HepG2 (cell line): Measurements from ENCODE around the gene RBM12. TPM values are rescaled to one million over a fixed set of nuclear protein-coding genes. Genes with fewer than 3 reads are reported as not detected.

Experiments used
- ARNTL ChIP-seq: sonication (generic); formaldehyde crosslinking; IDR thresholded peaks from 2 replicates; pipeline ENCODE4 v1.4.0; 2020; ENCODE audit warnings: mild to moderate bottlenecking, missing genetic modification reagents
- CHD2 ChIP-seq: IDR thresholded peaks from 2 replicates; pipeline ENCODE4 v1.6.1; 2011; ENCODE audit warnings: low read depth, low read length, improper control_type of control experiment
- GTF2F1 ChIP-seq: fragments of 150-350 bp; IDR thresholded peaks from 2 replicates; pipeline ENCODE4 v1.6.1; 2014; ENCODE audit warnings: low read length
- HOXA3 ChIP-seq: sonication (generic); formaldehyde crosslinking; IDR thresholded peaks from 2 replicates; pipeline ENCODE4 v1.5.0; 2020; ENCODE audit warnings: missing genetic modification reagents
- MED13 ChIP-seq: sonication (generic); formaldehyde crosslinking; IDR thresholded peaks from 2 replicates; pipeline ENCODE4 v1.5.0; 2020; ENCODE audit warnings: missing genetic modification reagents
- MEIS1 ChIP-seq: sonication (generic); formaldehyde crosslinking; IDR thresholded peaks from 2 replicates; pipeline ENCODE4 v1.9.0; 2021; ENCODE audit warnings: mild to moderate bottlenecking, missing genetic modification reagents, moderate library complexity, borderline replicate concordance
- NFRKB ChIP-seq: fragments of 450-650 bp; IDR thresholded peaks from 2 replicates; pipeline ENCODE4 v1.6.1; 2017
- RARG ChIP-seq: sonication (generic); formaldehyde crosslinking; IDR thresholded peaks from 2 replicates; pipeline ENCODE4 v1.4.0; 2020; ENCODE audit warnings: low read depth, mild to moderate bottlenecking, missing genetic modification reagents
- RBFOX2 ChIP-seq: fragments of 200-400 bp; formaldehyde crosslinking; IDR thresholded peaks from 2 replicates; pipeline ENCODE4 v1.6.1; 2017; ENCODE audit warnings: low read depth, mild to moderate bottlenecking, low read length
- UBTF ChIP-seq: sonication (generic); formaldehyde crosslinking; IDR thresholded peaks from 2 replicates; pipeline ENCODE4 v1.4.0; 2020; ENCODE audit warnings: mild to moderate bottlenecking, missing genetic modification reagents
- ZFP82 ChIP-seq: sonication (generic); formaldehyde crosslinking; IDR thresholded peaks from 2 replicates; pipeline ENCODE4 v1.5.1; 2020; ENCODE audit warnings: mild to moderate bottlenecking, missing genetic modification reagents, borderline replicate concordance
- ZNF235 ChIP-seq: sonication (generic); formaldehyde crosslinking; IDR thresholded peaks from 2 replicates; pipeline ENCODE4 v1.8.1; 2023; ENCODE audit warnings: mild to moderate bottlenecking, missing genetic modification reagents, borderline replicate concordance
- ZNF350 ChIP-seq: sonication (generic); formaldehyde crosslinking; IDR thresholded peaks from 2 replicates; pipeline ENCODE4 v1.4.0; 2020; ENCODE audit warnings: mild to moderate bottlenecking, low read depth, missing genetic modification reagents, borderline replicate concordance
- ZNF563 ChIP-seq: sonication (generic); formaldehyde crosslinking; IDR thresholded peaks from 2 replicates; pipeline ENCODE4 v1.8.0; 2022; ENCODE audit warnings: mild to moderate bottlenecking, moderate library complexity, missing genetic modification reagents
- ZNF678 ChIP-seq: sonication (generic); formaldehyde crosslinking; IDR thresholded peaks from 2 replicates; pipeline ENCODE4 v1.4.0; 2020; ENCODE audit warnings: mild to moderate bottlenecking, missing genetic modification reagents
- ZNF75D ChIP-seq: sonication (generic); formaldehyde crosslinking; IDR thresholded peaks from 2 replicates; pipeline ENCODE4 v1.8.1; 2023; ENCODE audit warnings: missing genetic modification reagents, mild to moderate bottlenecking, borderline replicate concordance
- polyA plus RNA-seq, 8 experiments: library from polyadenylated mRNA; depleted of rRNA in 3 of 8; stranded (reverse) in 7 of 8; unstranded in 1 of 8; fragments of >200 nt; fragmentation: Illumina TruSeq in 4 of 8; extraction: Trizol in 4 of 8; gene quantifications; 2 replicates each; pipeline versions ENCODE4 v1.2.1 to v1.2.3, GENCODE V29; 2011 to 2016; ENCODE audit warnings: low read depth in 4 of 8, missing spikeins in 1 of 8, mixed read lengths in 1 of 8; ENCODE audit not compliant: insufficient read depth in 1 of 8
- total RNA-seq, 5 experiments: library from RNA; depleted of rRNA; stranded (reverse); fragments of >200 nt; fragmentation: Illumina TruSeq; extraction: Trizol; gene quantifications; 2 replicates each; pipeline ENCODE4 v1.2.3, GENCODE V29; 2016; ENCODE audit warnings: low read depth in 1 of 5
- TF ChIP-seq, protein P1 (sequence below): sonication (generic); formaldehyde crosslinking; IDR thresholded peaks from 2 replicates; pipeline ENCODE4 v1.4.0; 2020; ENCODE audit warnings: missing genetic modification reagents, borderline replicate concordance

Gene RBM12
- total and polyA plus RNA-seq, 2 of the 13 experiments (the other 11 are each of a cell fraction or from before 2014, with no cell fraction given) = 97.9 to 104 TPM

DNA sequence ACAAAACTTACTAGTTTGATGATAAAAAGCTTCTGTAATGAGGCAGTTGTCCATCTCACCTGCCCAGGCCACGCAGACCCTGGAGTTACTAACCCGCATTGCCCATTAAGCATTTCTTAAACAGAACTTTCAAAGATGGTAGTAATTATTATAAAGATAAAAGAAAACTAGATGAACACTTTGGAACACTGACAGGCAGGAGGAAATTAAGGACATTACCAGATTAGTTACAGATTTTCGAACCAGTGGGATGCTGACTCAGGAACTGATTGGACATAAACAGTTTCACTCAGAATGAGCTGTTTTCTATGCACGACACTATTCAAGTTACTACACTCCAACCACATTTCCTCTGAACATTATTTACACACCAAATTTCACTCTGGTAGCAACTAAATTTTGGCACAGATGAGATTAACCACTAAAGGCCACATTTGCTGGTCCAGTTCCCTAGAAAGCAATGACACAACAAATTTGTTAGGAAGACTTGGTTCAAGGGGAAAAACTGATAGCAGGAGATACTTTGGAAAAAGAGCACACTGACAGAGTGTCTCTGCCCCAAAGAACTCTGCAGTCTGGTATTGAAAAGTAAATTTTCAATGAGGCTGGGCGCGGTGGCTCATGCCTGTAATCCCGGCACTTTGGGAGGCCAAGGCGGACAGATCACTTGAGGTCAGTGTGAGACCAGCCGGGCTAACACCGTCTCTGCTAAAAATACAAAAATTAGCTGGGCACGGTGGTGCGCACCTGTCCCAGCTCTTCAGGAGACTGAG is 37.5 kb upstream of the RBM12 start (continued):
- TF ChIP-seq MEIS1 (CRISPR knock-in tag) (no peak), ZNF235 (no peak), UBTF (CRISPR knock-in tag) (no peak), NFRKB (no peak), ZNF350 (CRISPR knock-in tag) (no peak), ZNF75D (CRISPR knock-in tag) (no peak), RARG (CRISPR knock-in tag) (no peak), ZNF563 (CRISPR knock-in tag) (no peak), RBFOX2 (peak; percentile 54; the same call in 1 of the 2 replicates), GTF2F1 (no peak), MED13 (CRISPR knock-in tag) (no peak), HOXA3 (CRISPR knock-in tag) (no peak), ARNTL (no peak), CHD2 (no peak; the same call in 1 of the 2 replicates), ZFP82 (CRISPR knock-in tag) (no peak), ZNF678 (CRISPR knock-in tag) (no peak)
- TF ChIP-seq, protein P1, sequence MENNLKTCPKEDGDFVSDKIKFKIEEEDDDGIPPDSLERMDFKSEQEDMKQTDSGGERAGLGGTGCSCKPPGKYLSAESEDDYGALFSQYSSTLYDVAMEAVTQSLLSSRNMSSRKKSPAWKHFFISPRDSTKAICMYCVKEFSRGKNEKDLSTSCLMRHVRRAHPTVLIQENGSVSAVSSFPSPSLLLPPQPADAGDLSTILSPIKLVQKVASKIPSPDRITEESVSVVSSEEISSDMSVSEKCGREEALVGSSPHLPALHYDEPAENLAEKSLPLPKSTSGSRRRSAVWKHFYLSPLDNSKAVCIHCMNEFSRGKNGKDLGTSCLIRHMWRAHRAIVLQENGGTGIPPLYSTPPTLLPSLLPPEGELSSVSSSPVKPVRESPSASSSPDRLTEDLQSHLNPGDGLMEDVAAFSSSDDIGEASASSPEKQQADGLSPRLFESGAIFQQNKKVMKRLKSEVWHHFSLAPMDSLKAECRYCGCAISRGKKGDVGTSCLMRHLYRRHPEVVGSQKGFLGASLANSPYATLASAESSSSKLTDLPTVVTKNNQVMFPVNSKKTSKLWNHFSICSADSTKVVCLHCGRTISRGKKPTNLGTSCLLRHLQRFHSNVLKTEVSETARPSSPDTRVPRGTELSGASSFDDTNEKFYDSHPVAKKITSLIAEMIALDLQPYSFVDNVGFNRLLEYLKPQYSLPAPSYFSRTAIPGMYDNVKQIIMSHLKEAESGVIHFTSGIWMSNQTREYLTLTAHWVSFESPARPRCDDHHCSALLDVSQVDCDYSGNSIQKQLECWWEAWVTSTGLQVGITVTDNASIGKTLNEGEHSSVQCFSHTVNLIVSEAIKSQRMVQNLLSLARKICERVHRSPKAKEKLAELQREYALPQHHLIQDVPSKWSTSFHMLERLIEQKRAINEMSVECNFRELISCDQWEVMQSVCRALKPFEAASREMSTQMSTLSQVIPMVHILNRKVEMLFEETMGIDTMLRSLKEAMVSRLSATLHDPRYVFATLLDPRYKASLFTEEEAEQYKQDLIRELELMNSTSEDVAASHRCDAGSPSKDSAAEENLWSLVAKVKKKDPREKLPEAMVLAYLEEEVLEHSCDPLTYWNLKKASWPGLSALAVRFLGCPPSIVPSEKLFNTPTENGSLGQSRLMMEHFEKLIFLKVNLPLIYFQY (CRISPR knock-in tag) = no peak
